Activated T-cell treated with anti-CD3 and anti-CD28 coated beads for 48 hours (primary cell): Measurements from ENCODE around the gene NR1D2.
A peak's percentile ranks its signal among the peaks of the same experiment; 100 is the strongest.
"Not testable (repeated sequence)": the region's sequence is repeated elsewhere in the genome, so short reads cannot be mapped to it uniquely, and the experiment has no call there.

Experiments
- DNase-seq: peaks from one replicate; pipeline ENCODE4 v3.0.0-alpha.2; 2020; ENCODE audit warnings: low read depth

The NR1D2 gene

DNA sequence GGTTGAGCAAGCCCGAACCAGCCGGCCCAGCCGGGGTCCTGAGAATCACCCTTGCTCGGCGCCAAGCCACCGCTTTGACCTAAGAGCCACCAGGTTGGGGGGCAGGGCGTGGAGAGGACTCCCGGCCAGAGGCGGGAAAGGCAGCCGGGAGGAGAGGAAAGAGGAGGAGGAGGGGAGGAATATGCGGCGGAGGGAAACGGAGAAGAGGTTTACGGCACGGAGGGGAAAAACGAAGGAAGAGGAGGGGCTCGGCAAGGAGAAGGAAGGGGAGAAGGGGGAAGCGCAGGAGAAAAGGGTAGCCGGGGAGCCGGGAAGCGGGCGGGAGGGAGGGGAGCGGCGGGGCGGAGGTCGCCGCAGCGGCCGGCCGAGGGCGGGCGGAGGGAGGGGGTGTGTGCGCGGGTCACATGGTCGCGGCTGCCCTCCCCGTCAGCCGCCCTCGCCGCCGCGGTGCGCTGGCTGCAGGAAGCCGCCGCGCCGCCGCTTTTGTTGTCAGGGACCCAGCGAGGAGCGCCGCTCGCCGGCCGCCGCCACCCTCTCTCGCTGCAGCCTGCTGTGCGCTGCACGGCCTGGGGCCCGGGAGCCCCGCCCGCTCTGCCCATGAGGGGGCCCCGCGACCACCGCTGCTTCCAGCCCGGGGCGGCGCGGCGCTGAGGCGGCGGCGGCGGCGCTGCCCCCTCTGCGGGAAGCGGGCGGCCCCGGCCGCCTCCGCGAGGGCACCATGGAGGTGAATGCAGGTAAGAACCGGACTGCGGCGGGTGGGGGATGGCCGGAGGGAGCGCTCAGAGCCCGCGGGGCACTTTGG is at the start of gene NR1D2:
NR1D2 (plus strand) TSS at position 426 of the 802 bp plus-strand sequence; CDS start at position 719, 293 bp downstream.
- peak; percentile 71 for DNase-seq

DNA sequence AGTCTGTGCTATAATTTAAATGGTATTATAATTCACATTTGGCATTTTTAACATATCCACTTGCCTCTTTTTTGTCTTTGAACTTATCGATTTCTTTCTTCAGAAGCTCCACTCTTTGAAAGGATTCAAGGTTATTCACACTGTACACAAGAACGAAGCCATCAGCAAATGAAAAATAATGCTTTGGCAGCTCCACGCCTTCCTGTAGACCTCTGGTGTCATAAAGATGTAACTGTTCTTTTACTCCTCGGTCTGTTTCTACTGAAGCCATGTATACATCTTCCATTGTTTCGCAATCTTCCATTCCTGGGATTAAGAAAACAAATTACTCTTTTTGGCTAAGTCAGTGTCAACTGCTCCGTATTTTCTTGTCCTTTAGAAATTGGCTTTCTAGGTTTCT is 44.3 kb upstream of the NR1D2 start:
- no peak for DNase-seq

DNA sequence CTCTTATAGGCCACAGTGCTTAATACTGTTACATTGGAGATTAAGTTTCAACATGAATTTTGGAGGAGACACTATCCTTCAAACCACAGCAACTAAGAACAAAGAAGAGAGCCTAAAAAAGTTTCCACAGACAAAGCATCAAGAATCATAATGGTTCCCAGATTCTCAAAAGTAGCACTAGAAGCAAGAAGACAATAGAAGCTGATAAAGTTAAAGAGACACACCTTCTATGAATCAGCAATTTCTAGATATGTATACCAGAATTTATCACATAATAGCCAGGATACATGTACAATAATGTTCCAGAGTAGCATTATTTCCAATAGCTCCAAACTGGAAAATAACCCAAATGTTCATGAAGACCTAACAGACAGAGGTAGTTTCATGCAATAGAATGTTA is 40.5 kb upstream of the NR1D2 start:
- DNase-seq, result no peak

DNA sequence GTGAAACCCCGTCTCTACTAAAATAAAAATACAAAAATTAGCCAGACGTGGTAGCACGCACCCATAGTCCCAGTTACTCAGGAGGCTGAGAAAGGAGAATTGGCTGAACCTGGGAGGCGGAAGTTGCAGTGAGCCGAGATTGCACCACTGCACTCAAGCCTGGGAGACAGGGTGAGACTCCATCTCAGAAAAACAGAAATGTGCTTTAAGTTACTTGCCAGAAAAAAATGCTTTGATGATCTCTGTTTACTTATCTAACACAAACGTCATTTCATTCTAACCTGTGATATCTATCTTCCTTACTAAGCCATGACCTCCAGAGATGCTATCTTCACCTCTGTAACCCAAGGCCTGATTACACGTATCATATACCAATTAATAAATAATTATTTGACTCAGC is 35.7 kb upstream of the NR1D2 start:
- DNase-seq, result no peak

DNA sequence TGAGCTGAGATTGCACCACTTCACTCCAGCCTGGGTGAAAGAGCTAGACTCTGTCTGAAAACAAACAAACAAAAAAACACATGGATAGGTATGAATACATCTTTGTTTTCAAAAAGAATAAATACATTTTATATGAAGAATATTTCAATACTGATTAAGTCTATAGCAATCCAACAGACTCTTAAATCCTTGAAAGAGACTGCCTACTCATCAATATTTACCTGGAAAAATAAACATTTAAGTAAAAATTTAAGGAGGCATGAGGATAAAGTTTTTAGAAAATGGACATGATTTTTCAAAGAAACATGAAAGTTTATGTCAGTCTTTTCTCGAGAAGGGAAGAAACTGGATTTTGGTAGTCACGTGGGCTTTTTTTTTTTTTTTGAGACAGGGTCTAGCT is 33.7 kb upstream of the NR1D2 start:
- DNase-seq, result no peak

DNA sequence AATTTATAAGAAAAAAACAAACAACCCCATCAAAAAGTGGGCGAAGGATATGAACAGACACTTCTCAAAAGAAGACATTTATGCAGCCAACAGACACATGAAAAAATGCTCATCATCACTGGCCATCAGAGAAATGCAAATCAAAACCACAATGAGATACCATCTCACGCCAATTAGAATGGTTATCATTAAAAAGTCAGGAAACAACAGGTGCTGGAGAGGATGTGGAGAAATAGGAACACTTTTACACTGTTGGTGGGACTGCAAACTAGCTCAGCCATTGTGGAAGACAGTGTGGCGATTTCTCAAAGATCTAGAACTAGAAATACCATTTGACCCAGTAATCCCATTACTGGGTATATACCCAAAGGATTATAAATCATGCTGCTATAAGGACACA is 32.8 kb upstream of the NR1D2 start:
- not testable (repeated sequence) for DNase-seq

DNA sequence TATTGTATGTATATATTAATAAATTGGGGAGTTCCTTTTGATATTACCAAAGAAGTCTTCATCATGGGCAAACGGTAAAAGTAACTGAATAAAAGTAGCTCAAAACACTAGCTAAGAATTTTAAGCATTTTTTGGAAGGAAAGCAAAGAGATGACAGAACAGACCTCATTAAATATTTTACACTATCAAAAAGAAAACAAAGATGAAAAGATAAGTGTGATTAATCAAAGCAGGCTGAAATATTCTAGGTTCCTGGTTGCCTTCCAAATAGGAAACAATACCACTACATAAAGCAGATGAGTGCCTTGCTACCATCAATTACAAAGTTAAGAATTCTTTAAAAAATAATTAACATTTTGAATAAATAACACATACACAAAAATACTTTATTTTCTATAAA is 31.9 kb upstream of the NR1D2 start:
- DNase-seq, result no peak

DNA sequence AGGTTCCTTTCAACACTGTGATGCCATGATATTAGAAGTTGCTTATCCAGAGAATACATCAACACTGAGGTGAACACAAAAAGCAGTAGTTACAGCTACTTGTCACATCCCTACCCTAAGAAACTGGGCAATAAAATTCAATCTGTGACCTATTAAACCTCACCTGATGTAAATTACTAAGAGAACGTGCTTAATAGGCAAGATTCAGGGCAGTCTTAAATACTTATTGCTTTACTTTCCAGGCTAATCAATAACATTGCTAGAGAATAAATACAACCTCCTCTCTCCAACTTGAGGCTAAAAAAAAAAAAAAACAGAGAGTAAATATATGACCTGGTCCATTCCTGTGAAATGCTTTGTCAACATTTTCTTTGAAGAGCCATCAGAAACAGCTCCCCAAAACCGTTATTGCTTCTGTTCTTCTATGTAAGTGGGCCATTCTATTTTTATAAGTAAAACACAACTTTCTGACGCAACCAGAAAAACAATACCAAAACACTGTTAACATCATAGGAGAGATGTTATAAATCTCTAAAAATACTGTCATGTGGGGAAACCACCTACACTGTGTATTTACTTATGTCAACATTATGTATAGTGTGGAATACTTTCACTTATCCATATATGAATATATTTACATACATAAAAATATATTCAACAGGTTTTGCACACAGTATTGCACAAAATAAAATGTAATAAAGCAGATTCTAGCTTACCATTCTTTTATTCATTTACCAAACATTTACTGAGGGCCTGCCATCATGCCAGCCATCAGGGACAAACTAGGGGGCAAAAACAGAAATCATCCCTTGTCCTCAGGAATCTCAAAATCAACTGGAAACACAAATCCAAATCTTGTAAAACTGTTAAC is 31.0 kb upstream of the NR1D2 start:
- DNase-seq, result no peak

DNA sequence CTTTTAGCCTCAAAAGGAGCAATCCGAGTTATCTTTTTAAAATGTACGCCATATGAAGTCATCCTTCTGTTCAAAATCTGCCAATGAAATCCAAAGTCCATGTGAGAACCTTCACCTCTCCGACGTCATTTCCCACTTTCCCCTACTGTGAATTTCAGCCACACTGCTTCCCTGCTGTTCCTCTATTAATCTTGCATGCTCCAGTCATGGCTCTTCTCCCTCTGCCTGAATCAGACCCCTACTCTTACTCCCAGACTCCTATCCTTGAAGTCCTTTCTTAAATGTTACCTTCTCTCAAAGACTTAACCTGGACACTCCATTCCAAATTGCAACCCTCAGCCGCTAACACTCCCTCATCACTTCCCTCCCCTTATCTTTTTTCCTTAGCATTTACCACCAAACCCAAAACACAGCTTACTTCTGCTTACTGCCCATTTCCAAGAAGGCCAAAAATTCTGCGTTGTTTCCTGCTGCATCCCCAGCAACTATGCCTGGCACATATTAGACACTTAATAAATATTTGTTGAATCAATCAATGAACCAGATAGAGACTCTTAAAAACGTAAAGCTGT is 29.5 kb upstream of the NR1D2 start:
- no peak for DNase-seq

DNA sequence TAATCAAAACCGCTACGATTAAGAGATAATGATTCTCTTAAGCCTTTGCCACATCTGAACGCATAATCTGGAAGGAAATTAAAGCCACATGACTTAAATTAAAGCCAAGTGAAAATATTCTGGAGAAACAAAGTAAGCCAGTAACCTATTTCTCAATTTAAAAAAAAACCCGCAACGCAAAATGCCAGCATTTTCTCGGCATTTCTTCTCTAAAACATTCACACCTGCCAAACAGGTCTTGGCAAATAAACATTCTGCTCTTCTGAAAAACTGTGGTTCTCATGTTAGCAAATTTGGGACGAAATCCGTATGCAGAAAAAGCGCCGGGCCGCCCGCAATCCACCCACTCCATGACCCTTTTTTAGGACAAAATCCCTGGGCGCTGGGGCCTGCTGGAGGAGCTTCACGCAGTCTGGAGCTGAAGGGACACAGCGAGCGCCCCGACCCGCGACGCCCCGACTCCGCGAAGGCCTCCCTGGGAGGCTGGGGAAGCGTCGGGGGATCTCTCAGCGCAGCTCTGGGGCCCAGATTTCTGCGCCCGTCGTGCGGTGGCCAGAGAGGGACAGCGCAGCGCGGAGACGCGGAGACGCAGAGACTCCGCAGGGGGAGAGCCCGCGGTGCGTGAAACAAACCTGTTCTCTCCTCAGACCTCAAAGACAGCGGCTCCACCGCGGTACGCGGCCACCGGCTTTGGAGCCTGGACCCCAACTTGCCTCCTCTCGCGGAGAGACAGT is 28.8 kb upstream of the NR1D2 start:
- DNase-seq, result no peak

DNA sequence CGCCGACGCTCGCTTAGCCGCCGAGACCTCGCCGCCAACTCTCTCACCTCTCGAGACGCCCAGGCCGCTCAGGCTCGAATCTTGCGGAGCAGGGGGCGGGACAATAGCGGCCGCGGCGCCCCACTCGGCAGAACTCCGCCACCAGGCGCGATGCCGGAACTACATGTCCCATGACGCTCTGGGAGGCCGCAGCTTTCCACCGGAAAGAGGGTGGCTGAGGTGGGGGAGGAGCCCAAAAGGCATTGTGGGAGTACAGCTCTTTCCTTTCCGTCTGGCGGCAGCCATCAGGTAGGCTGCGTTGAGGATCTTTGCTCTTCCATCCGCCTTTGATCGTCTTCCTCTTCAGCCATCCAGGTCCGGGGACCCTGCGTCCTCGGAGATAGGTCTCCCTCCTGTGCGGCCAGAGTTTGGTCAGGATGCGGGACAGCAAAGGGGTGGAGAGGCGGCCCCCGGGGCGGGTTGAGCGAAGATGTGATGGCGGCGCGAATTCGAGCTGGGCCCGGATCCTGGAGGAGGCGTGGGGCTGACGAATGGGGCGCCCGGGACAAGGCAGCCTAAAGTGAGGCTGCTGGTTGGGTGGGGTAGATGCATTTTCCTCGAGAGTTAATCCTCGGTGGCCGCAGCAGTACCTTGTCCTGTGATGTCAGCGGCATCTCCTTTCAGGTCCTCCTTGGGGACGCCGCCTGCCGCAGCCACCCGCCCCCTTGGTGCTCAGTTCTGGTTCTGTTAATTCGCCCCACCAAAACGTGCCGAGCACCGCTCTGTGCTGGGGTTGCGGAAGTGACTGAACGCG is 28.0 kb upstream of the NR1D2 start, which contains the start of the genes NKIRAS1 and RPL15:
NKIRAS1 (minus strand) TSS at position 105 of the 793 bp plus-strand sequence. CDS start 6,086 bp downstream, outside the sequence.
RPL15 (plus strand) TSS at position 247 of the 793 bp plus-strand sequence. CDS start 728 bp downstream, outside the sequence.
- peak; percentile 94 for DNase-seq

DNA sequence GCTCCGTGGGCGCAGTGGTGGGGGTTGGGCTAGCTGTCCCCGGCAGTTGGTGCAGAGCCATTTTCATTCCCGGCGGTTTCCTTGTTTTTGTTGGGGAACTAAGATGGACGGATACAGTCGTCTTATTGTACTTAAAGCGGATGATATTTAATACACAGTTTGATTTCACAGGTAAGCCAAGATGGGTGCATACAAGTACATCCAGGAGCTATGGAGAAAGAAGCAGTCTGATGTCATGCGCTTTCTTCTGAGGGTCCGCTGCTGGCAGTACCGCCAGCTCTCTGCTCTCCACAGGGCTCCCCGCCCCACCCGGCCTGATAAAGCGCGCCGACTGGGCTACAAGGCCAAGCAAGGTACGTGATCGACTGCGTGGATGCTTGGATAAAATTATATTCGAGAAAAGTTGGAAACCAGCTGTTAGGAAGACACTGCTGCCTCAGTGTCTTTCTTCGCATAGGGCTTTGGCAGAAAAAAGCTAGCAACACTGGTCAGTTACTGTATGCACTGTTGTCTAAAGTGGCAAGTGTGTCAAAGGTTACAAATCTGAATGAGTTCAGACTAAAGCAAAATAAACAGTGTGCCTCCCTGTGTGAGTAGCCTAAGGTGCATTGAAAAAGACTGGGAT is 27.3 kb upstream of the NR1D2 start:
- DNase-seq, result not testable (repeated sequence)

DNA sequence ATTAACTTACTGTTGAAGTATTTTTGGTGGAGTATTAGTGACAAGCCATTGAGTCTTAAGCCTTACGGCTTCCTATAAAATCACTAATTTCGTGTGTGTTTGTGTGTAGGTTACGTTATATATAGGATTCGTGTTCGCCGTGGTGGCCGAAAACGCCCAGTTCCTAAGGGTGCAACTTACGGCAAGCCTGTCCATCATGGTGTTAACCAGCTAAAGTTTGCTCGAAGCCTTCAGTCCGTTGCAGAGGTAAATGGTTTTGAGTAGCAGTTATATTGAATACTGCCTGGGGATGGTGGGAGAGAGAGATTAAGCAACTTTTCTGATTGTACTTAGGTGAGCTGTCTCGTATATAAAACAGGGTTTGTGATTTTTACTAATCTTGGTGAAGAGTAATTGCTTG is 26.8 kb upstream of the NR1D2 start:
- DNase-seq, result not testable (repeated sequence)

DNA sequence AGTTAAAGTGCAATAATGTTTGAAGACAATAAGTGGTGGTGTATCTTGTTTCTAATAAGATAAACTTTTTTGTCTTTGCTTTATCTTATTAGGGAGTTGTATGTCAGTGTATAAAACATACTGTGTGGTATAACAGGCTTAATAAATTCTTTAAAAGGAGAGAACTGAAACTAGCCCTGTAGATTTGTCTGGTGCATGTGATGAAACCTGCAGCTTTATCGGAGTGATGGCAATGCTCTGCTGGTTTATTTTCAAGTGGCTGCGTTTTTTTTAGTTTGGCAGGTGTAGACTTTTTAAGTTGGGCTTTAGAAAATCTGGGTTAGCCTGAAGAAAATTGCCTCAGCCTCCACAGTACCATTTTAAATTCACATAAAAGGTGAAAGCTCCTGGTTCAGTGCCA is 25.5 kb upstream of the NR1D2 start:
- no peak for DNase-seq

DNA sequence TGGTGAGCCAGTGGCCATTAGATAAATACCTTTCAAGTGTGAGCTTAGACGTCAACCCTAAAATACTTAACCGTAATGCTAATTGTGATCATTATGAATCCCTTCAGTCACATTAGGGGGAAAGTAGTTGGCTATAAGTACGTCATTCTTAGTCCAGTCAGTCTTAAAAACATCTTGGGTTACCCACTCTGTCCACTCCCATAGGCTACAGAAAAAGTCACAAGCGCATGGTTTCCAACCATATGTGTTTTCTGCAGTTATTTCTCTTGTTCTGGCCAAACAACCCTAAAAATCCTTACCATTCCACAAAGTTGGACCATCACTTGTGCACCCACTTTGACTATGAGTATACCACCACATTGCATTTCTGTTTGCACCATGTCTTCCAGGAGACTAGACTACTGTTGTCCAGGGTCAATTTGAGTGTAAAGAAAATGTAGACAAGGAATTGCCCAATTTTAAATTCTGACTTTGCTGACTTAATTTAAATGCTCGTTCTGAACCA is 24.9 kb upstream of the NR1D2 start:
- DNase-seq, result no peak

DNA sequence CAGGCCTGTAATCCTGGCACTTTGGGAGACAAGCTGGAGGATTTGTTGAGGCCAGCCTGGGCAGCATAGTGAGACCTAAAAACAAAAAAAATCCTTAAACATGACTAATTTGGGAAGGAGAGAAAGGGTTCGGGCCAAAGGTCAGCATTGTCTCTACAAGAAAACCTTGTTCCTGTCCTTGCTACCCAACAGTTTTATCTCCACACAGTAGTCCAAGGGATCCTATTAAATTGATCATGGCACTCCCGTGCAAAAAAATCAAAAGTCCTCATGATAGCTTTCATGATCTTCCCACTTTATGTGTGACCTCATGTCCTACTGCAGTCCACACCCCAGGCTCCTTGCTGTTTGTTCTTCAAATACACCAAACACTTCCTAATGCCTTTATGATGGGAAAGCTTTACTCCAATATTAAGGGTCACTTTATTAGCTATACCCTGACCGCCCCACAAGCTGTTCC is 24.0 kb upstream of the NR1D2 start:
- DNase-seq, result no peak

DNA sequence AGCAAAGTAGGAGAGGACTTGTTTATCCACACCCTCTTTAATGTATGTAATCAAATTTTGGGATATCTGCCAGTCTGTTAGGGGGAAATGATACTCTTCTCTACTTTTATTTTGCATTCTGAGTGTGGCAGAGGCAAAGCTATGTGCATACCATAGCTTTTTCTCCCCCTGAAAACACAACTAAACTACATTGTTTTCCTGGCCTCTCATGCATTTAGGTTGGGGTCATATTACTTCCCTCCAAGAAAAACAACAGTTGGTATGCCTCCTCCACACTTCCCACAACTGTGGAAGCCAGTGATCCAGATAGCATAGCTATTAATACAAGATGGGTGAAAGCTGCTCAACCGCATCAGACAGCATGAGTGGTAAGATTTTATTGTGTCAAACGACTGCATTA is 21.3 kb upstream of the NR1D2 start:
- no peak for DNase-seq

DNA sequence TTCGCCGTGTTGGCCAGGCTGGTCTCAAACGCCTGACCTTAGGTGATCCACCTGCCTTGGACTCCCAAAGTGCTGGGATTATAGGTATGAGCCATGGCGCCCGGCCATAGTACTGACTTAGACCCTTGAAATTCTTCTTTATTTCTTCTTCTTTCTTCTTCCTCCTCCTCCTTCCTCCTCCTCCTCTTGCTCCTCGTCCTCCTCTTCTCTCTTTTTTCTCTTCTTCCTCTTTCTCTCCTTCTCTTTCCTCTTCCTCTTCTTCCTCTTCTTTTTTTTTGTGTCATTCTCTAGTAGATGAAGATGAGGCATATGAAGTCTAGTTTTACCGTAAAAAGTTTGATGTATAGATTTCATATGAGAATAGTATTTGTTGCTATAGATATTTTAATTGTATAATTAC is 18.8 kb upstream of the NR1D2 start:
- no peak for DNase-seq

DNA sequence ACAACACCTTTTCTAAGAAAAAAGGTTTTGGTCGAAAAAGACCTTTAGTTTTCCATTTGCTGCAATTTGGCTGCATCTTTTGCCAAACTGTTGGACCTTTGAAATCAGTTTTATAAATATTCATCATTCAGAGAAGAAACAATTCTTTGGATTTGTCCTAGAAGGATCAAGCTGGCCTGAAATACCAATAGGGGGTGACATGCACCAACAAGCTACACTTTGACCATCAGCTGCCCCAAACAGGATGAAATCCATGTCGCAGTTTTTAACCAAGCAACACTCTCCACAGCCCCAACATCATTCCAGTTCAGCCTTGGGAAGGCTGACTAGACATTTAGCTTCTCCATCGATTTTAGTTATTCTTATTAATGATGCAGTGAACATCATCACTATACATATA is 18.4 kb upstream of the NR1D2 start:
- DNase-seq, result no peak

DNA sequence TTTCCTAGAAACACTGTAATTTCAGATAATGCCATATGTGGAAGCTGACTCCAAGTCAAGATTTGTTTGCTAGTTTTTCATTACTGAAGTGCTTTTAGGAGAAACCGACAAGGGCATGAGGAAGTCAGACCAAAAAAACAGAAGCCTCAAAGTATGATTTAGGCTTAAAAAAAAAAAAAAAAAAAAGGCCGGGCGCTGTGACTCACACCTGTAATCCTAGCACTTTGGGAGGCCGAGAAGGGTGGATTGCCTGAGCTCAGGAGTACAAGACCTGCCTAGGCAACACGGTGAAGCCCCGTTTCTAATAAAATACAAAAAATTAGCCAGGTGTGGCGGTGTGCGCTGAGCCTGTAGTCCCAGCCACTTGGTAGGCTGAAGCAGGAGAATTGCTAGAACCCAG is 16.6 kb upstream of the NR1D2 start:
- no peak for DNase-seq
